ENCODE data around the gene NPIPA3. TPM values are rescaled to one million over a fixed set of nuclear protein-coding genes. Genes with fewer than 3 reads are reported as not detected.

NPIPA3 gene
- total and polyA plus RNA-seq, 2 of the 8 experiments (the other 6 are each of a cell fraction or from before 2014, with no cell fraction given) = 0.88 to 10.5 TPM

GRCh38 chr16:14658063-14658462, 45.1 kb upstream of the NPIPA3 start:
- no peak overlapping the region for H2BK15ac ChIP-seq (ENCODE audit: low read length)
- H3K27ac ChIP-seq (ENCODE audit: low read depth, low read length) = no peak overlapping the region
- H2AK5ac ChIP-seq (ENCODE audit: low read depth, low read length) = no peak overlapping the region
- H3K23ac ChIP-seq (ENCODE audit: insufficient read length) = no peak overlapping the region
- H3K4ac ChIP-seq (replicated peaks; ENCODE audit: insufficient read length, low read depth, low read length) = no peak overlapping the region
- ChIA-PET POLR2A (ENCODE audit: partially characterized antibody) (interaction anchor here (0.6 to 1.7 kb wide), 5 partner anchors 11 to 29 kb away, joined by 3 to 4 read pairs (median 3); partner anchors contain the start of gene PARN), CTCF (ENCODE audit: partially characterized antibody) (no interaction called here)
- no peak overlapping the region for H3K4me3 ChIP-seq (ENCODE audit: extremely low read depth in 1 of 4, insufficient read depth in 2 of 4, low read depth in 3 of 4, low read length in 4 of 4)
- H2BK120ac ChIP-seq (replicated peaks; ENCODE audit: low read depth, low read length) = no peak overlapping the region
- no peak overlapping the region for H4K91ac ChIP-seq (replicated peaks; ENCODE audit: insufficient read length, low read length)
- no peak overlapping the region for H3K14ac ChIP-seq (ENCODE audit: insufficient read length)
- H3K27me3 ChIP-seq (replicated peaks in 1 of 4; ENCODE audit: control insufficient read depth in 3 of 4, extremely low read depth in 1 of 4, insufficient read depth in 3 of 4, low read length in 3 of 4) = no peaks in the 10 kb centered on the region
- H3K18ac ChIP-seq (ENCODE audit: extremely low read depth, low read length) = no peak overlapping the region
- H3K4me1 ChIP-seq (replicated peaks in 1 of 4; ENCODE audit: control insufficient read depth in 3 of 4, insufficient read depth in 4 of 4, low read length in 3 of 4) = no peaks in the 10 kb centered on the region
- H3K4me2 ChIP-seq (ENCODE audit: insufficient read depth in 1 of 2, low read depth in 2 of 2, low read length in 2 of 2) = no peak overlapping the region
- no peak overlapping the region for H2BK5ac ChIP-seq (ENCODE audit: low read depth, low read length)
- DNase-seq (ENCODE audit: low read depth in 1 of 2, low spot score in 2 of 2) (no peak), FAIRE-seq (no peak)
- no peaks in the 10 kb centered on the region for H3K79me1 ChIP-seq (ENCODE audit: low read depth, low read length)
- no peaks in the 10 kb centered on the region for H3K9me3 ChIP-seq (ENCODE audit: insufficient read depth in 2 of 2, low read depth in 1 of 2, low read length in 1 of 2)
- H4K8ac ChIP-seq (ENCODE audit: extremely low read depth, insufficient read depth, low read length) = no peak overlapping the region
- no peak overlapping the region for H4K5ac ChIP-seq (ENCODE audit: insufficient read length, low read depth, low read length)
- no peak overlapping the region for H3K9ac ChIP-seq (replicated peaks in 1 of 4; ENCODE audit: extremely low read depth in 1 of 4, low read depth in 3 of 4, low read length in 3 of 4)
- H2BK12ac ChIP-seq (ENCODE audit: low read depth, low read length) = no peak overlapping the region
- no peaks in the 10 kb centered on the region for H3K79me2 ChIP-seq (ENCODE audit: control insufficient read depth in 1 of 2, insufficient read depth in 2 of 2, low read length in 2 of 2)
- H4K20me1 ChIP-seq (replicated peaks in 1 of 2; ENCODE audit: control insufficient read depth in 1 of 2, insufficient read depth in 2 of 2, low read length in 2 of 2) = no peaks in the 10 kb centered on the region
- no peak overlapping the region for H2BK20ac ChIP-seq (ENCODE audit: low read length)
- 100% methylated on average over 2 of the region's 2 CpGs; no CpG with 5 or more reads in 1 of the 2 experiments for WGBS, 2 experiments (ENCODE audit: extremely low coverage in 1 of 2, insufficient coverage in 1 of 2, insufficient read length in 1 of 2, insufficient replicate concordance in 2 of 2, low coverage in 1 of 2, low lambda C conversion rate in 2 of 2, missing lambda C conversion rate in 1 of 2)
- no peak overlapping the region for H2AFZ ChIP-seq (ENCODE audit: low read length)
- H3K23me2 ChIP-seq (ENCODE audit: low read depth, low read length) = no peaks in the 10 kb centered on the region
- no peak overlapping the region for H3K56ac ChIP-seq (replicated peaks; ENCODE audit: insufficient read length, low read depth, low read length)
- peaks cover 16 to 57% (median 39%) of the 10 kb centered on the region in 4 experiments for H3K36me3 ChIP-seq (ENCODE audit: control insufficient read depth in 2 of 4, insufficient read depth in 4 of 4, low read length in 3 of 4)
- TF ChIP-seq NRF1 (IDR thresholded peaks at IDR 0.05; ENCODE audit: low read depth, low read length) (no peak), TAF7 (optimal IDR thresholded peaks at IDR 0.05; ENCODE audit: borderline replicate concordance, low read depth, low read length) (no peak), SP4 (IDR thresholded peaks at IDR 0.05; ENCODE audit: low read length) (no peak), SAP30 (IDR thresholded peaks at IDR 0.05; ENCODE audit: insufficient read depth, insufficient replicate concordance, low read length) (no peak), POU5F1 (IDR thresholded peaks at IDR 0.05; ENCODE audit: low read depth, low read length) (no peak), E2F6 (IDR thresholded peaks at IDR 0.05) (no peak), BRCA1 (IDR thresholded peaks at IDR 0.05; ENCODE audit: low read depth, low read length) (no peak), MAFK (IDR thresholded peaks at IDR 0.05; ENCODE audit: low read depth, low read length) (no peak), TCF12 (IDR thresholded peaks at IDR 0.05; ENCODE audit: low read depth, low read length) (no peak), USF2 (IDR thresholded peaks at IDR 0.05; ENCODE audit: low read length) (no peak)

Measured in H1 (cell line).